Adrenal gland (tissue), 12 donors: Measurements from ENCODE around the gene PTPN14. TPM values are rescaled to one million over a fixed set of nuclear protein-coding genes. Genes with fewer than 3 reads are reported as not detected.

ENCODE experiments used
- DNase-seq, 7 donors: peaks; one replicate each; pipeline ENCODE4 v3.0.0-alpha.2; 2019 to 2020
- H3K27ac ChIP-seq, 5 donors: fragments of 200-600 bp; sonication (generic) in 4 of 5; 1 replicate in 3 of 5; 2 replicates in 2 of 5; pipeline versions ENCODE4 v1.5.1 to v1.8.0; 2016 to 2020; ENCODE audit warnings: mild to moderate bottlenecking in 1 of 5
- H3K27me3 ChIP-seq: fragments of 200-600 bp; 2 replicates; pipeline ENCODE4 v1.8.0; 2021
- H3K36me3 ChIP-seq, 2 donors: fragments of 200-600 bp; replicated peaks in 1 of 2; 1 replicate in 1 of 2; 2 replicates in 1 of 2; pipeline versions ENCODE4 v1.5.1 to v1.8.0; 2018 to 2022
- H3K4me1 ChIP-seq, 2 donors: fragments of 200-600 bp; replicated peaks in 1 of 2; 1 replicate in 1 of 2; 2 replicates in 1 of 2; pipeline versions ENCODE4 v1.5.1 to v1.8.0; 2018 to 2021
- H3K4me3 ChIP-seq, 4 donors: fragments of 200-600 bp; sonication (generic) in 3 of 4; one replicate each; pipeline ENCODE4 v1.5.1; 2016 to 2018
- H3K9me3 ChIP-seq, 3 donors: fragments of 200-600 bp; sonication (generic) in 1 of 3; replicated peaks in 1 of 3; 1 replicate in 2 of 3; 2 replicates in 1 of 3; pipeline versions ENCODE4 v1.5.1 to v1.8.0; 2016 to 2021
- POLR2A ChIP-seq, 2 donors: fragments of 450-650 bp; IDR thresholded peaks; one replicate each; pipeline ENCODE4 v1.6.1; 2017; ENCODE audit warnings: antibody characterized with exemption in 2 of 2, mild to moderate bottlenecking in 2 of 2, moderate library complexity in 1 of 2
- WGBS, 4 donors: extraction: QIAGEN DNeasy Blood & Tissue Kit in 2 of 4; methylation state at CpG; one replicate each; pipeline versions ENCODE4 v1.1.5 to v1.1.7; 2013 to 2017; 5-methylcytosine and 5-hydroxymethylcytosine counted together
- intact Hi-C, 2 donors: fragments of 100-400 bp; cut with DNase I; formaldehyde crosslinking; loops; one replicate each; pipeline versions ENCODE4 v1.14.1 to v1.15.0; 2022 to 2023
- polyA plus RNA-seq, 3 donors: library from polyadenylated mRNA; stranded (reverse); fragments of 200-250 nt in 2 of 3; fragments of 350-450 nt in 1 of 3; fragmentation: Illumina TruSeq in 1 of 3; extraction: RNeasy Lipid Tissue Mini Kit (QIAGEN cat#74804) in 1 of 3; gene quantifications; one replicate each; pipeline ENCODE4 v1.2.3, GENCODE V29; 2013 to 2014
- total RNA-seq, 9 donors: library from RNA; depleted of rRNA in 4 of 9; stranded (reverse); fragments of >200 nt in 4 of 9; fragments of 120-200 nt in 1 of 9; fragmentation: NEBNext Ultra II Directional in 1 of 9; extraction: Animal tissue kit (Norgen Biotek cat#: 25700) in 1 of 9; gene quantifications; one replicate each; pipeline versions ENCODE4 v1.1.0 to v1.2.4, GENCODE V29; 2013 to 2023
- TF ChIP-seq, protein P1 (sequence below), 6 experiments: fragments of 450-650 bp in 4 of 6; fragments of 200-600 bp in 2 of 6; sonication (generic) in 1 of 6; IDR thresholded peaks; 1 replicate in 5 of 6; 2 replicates in 1 of 6; pipeline versions ENCODE4 v1.5.1 to v1.8.0; 2016 to 2021; ENCODE audit warnings: antibody characterized with exemption in 6 of 6, mild to moderate bottlenecking in 2 of 6, moderate library complexity in 1 of 6
- donor health status: healthy with polysubstance abuse.
- donor health status: Bipolar disorder and iron deficiency.
- donor health status: DM: yes; HTN: yes; CAD: no.
- donor health status: DM: no; HTN: no; CAD: no.
- donor health status: DM: no; HTN: no; CAD: no.
- donor health status: DM: yes; HTN: yes; CAD: no.

The PTPN14 gene
- total and polyA plus RNA-seq, 12 donors = 7.9 to 96.2 (median 32.0) TPM

DNA sequence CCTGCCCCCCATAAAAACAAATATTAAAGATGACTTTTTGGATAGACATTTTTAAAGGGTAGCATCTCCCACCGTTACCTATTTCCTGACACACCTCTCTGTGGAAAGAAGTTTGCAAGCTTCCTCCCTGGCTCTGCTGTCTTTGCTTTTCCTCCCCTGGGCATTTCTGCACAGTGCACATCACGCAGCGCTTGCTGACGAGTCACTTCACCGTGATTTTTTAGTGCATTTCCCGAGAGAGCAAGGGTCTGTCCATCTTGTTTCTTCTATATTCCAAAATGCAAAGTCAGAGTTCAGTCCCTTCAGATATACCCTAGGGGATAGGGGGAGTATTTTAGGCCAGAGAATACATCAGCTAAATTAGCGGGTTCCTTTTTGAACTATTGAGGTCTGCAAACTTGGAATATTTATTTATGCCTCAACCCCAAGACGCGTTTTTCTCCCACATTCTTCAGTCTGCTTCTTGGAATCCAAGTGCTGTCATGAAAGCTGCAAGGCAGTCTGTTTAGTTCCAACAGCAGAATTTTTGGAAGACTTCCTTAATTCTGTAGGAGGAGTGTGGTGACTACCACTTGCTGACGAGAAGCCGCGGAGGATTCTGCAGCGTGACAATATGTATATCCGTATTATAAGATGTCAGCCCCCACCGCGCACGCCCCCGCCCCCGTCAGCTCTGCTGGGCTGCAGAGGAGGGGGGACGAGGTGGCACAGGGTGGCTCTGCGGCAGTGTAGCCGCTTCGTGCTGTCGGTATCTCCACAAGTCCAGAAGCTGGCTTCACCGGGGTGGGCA is 248.1 kb downstream of the PTPN14 start:
- no peaks in the 10 kb centered on the region for H3K27me3 ChIP-seq
- H3K9me3 ChIP-seq = no peaks in the 10 kb centered on the region
- no peak for TF ChIP-seq POLR2A (IDR thresholded peaks at IDR 0.05)
- TF ChIP-seq, protein P1, sequence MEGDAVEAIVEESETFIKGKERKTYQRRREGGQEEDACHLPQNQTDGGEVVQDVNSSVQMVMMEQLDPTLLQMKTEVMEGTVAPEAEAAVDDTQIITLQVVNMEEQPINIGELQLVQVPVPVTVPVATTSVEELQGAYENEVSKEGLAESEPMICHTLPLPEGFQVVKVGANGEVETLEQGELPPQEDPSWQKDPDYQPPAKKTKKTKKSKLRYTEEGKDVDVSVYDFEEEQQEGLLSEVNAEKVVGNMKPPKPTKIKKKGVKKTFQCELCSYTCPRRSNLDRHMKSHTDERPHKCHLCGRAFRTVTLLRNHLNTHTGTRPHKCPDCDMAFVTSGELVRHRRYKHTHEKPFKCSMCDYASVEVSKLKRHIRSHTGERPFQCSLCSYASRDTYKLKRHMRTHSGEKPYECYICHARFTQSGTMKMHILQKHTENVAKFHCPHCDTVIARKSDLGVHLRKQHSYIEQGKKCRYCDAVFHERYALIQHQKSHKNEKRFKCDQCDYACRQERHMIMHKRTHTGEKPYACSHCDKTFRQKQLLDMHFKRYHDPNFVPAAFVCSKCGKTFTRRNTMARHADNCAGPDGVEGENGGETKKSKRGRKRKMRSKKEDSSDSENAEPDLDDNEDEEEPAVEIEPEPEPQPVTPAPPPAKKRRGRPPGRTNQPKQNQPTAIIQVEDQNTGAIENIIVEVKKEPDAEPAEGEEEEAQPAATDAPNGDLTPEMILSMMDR (IDR thresholded peaks at IDR 0.05) = no peak
- no peak for DNase-seq
- no peaks in the 10 kb centered on the region for H3K4me1 ChIP-seq
- H3K4me3 ChIP-seq = no peak overlapping the region
- H3K36me3 ChIP-seq = no peaks in the 10 kb centered on the region
- intact Hi-C loops = no loop called here
- H3K27ac ChIP-seq = no peak overlapping the region
- WGBS, 4 donors = 72 to 78% (median 76%) methylated on average over 25 of the region's 25 CpGs

DNA sequence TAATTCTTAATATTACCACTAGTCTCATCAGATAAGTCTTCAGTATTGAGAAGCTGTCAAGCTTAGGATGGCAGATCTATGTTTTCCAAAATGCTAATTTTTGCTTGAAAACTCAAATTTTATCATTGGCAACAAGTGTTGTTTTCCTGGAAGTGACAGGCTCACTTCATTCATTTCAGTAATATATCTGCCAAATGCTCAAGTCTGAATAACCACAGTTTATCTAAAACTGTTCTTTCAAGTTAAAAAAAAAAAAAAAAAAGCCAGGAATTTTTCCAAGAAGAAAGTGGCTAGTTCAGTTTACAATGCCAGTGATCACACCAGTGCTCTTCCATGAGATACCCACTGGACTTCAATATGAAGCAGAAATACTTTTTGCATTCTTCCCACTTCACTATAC is 249.9 kb downstream of the PTPN14 start:
- H3K4me1 ChIP-seq = no peaks in the 10 kb centered on the region
- no peak for DNase-seq
- H3K36me3 ChIP-seq = no peaks in the 10 kb centered on the region
- TF ChIP-seq POLR2A (IDR thresholded peaks at IDR 0.05) = no peak
- TF ChIP-seq, protein P1 (IDR thresholded peaks at IDR 0.05) = no peak
- no peaks in the 10 kb centered on the region for H3K9me3 ChIP-seq
- no peaks in the 10 kb centered on the region for H3K27me3 ChIP-seq
- no peak overlapping the region for H3K27ac ChIP-seq
- intact Hi-C loops = no loop called here
- H3K4me3 ChIP-seq = no peak overlapping the region

DNA sequence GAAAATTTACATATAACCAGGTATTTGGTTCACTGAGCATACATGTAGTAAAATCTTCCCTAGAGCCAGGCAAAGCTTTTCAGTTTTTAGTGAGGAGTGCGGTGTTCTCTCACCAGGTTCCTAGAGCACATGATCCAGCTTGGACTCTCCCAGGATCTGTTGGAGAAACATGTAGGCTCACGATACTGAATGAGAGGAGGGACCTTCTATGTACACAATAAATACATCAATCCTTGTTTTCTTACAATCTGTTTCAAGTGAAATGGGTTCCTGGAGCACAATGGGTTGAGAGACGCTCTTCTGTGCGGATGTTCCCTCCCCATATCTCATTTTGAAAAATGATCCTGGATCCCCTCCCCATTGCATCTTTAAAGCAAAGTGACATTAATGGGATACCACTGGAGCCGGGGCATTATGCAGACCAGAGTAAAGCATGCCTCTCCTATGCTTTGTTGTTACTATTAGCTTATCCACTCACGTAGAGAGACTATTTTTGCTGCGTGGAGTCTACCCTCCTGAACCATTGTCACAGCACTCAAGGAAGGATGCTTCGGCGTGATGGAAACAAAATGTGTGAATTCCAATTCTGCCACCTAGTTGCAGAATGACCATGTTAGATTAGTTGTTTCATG is 251.1 kb downstream of the PTPN14 start:
- H3K9me3 ChIP-seq = no peaks in the 10 kb centered on the region
- no peak overlapping the region for H3K27ac ChIP-seq
- TF ChIP-seq, protein P1 (IDR thresholded peaks at IDR 0.05) = no peak
- TF ChIP-seq POLR2A (IDR thresholded peaks at IDR 0.05) = no peak
- H3K27me3 ChIP-seq = no peaks in the 10 kb centered on the region
- WGBS, 4 donors = 91 to 96% (median 96%) methylated on average over 9 of the region's 9 CpGs
- no peaks in the 10 kb centered on the region for H3K36me3 ChIP-seq
- no peak for DNase-seq
- no peak overlapping the region for H3K4me3 ChIP-seq
- intact Hi-C loops = no loop called here
- H3K4me1 ChIP-seq = no peaks in the 10 kb centered on the region

Other genes with a start within 250 kb of the PTPN14 start
- 10 to 100 TPM in 1 of 9 donors, 1 to 10 TPM in 8; 1.1 to 36.2 (median 3.4) TPM for gene CENPF, start 51.6 kb upstream of the PTPN14 start, total RNA-seq
- 1 to 10 TPM in 1 of 3 donors, under 1 TPM in 2; 0.48 to 5.0 (median 0.77) TPM for gene CENPF, start 51.6 kb upstream of the PTPN14 start, polyA plus RNA-seq